BE2C (cell line): ENCODE data around the gene BLOC1S2.
"Not testable (repeated sequence)": the region's sequence is repeated elsewhere in the genome, so short reads cannot be mapped to it uniquely, and the experiment has no call there.

Experiments
- DNase-seq: peaks from one replicate; pipeline ENCODE4 v3.0.0-alpha.2; 2020
- H3K27me3 ChIP-seq: fragments of 250-450 bp; sonication (Bioruptor Pico); 2 replicates; pipeline ENCODE4 v1.5.1; 2020; ENCODE audit warnings: mild to moderate bottlenecking
- H3K36me3 ChIP-seq: fragments of 250-450 bp; sonication (Bioruptor Pico); 2 replicates; pipeline ENCODE4 v1.5.1; 2020; ENCODE audit warnings: mild to moderate bottlenecking
- H3K4me1 ChIP-seq: fragments of 250-450 bp; sonication (Bioruptor Pico); 2 replicates; pipeline ENCODE4 v1.5.1; 2020
- H3K4me3 ChIP-seq: 2 replicates; pipeline ENCODE4 v1.5.1; 2011; ENCODE audit warnings: low read depth, low read length
- H3K9me3 ChIP-seq: fragments of 250-450 bp; sonication (Bioruptor Pico); 2 replicates; pipeline ENCODE4 v1.5.1; 2020
- CTCF ChIP-seq: IDR thresholded peaks from 2 replicates; pipeline ENCODE4 v1.5.1; 2012; ENCODE audit warnings: mild to moderate bottlenecking, low read depth, low read length

BLOC1S2 gene

GRCh38 chr10:100282907-100283306, 3.6 kb downstream of the BLOC1S2 start:
- Histone ChIP-seq H3K9me3 (no peaks in the 10 kb centered on the region), H3K27me3 (no peaks in the 10 kb centered on the region), H3K36me3 (peaks cover 8% of the 10 kb centered on the region), H3K4me1 (no peaks in the 10 kb centered on the region), H3K4me3 (no peak overlapping the region)
- no peak for TF ChIP-seq CTCF
- no peak for DNase-seq

GRCh38 chr10:100276971-100277370, 9.5 kb downstream of the BLOC1S2 start:
- not testable (repeated sequence) for H3K27me3 ChIP-seq, H3K9me3 ChIP-seq, H3K4me3 ChIP-seq, DNase-seq, H3K4me1 ChIP-seq, H3K36me3 ChIP-seq

- no peaks in the 10 kb centered on the region for H3K4me1 ChIP-seq
- H3K4me3 ChIP-seq, result peak within 1 kb of the TSS; percentile 96
- DNase-seq, result peak; percentile 76
- TF ChIP-seq CTCF, result no peak
- no peaks in the 10 kb centered on the region for H3K27me3 ChIP-seq
- H3K9me3 ChIP-seq, result no peaks in the 10 kb centered on the region
- H3K36me3 ChIP-seq, result no peaks in the 10 kb centered on the region
Observed at GRCh38 chr10:100267239-100268104, 19.0 kb downstream of the BLOC1S2 start, which contains the start of gene CWF19L1. CWF19L1 (minus strand) TSS chr10:100267638; CDS start chr10:100267593, 45 bp downstream.

GRCh38 chr10:100265821-100266485, 20.5 kb downstream of the BLOC1S2 start:
- DNase-seq, result no peak
- no peaks in the 10 kb centered on the region for H3K27me3 ChIP-seq
- H3K4me3 ChIP-seq, result 0 out of 2 replicates have a peak overlapping the region, but pooled peaks have one; percentile 96
- H3K4me1 ChIP-seq, result no peaks in the 10 kb centered on the region
- no peak for TF ChIP-seq CTCF
- H3K36me3 ChIP-seq, result no peaks in the 10 kb centered on the region
- H3K9me3 ChIP-seq, result no peaks in the 10 kb centered on the region

- no peaks in the 10 kb centered on the region for H3K9me3 ChIP-seq
- H3K36me3 ChIP-seq, result peaks cover 14% of the 10 kb centered on the region
- no peak for DNase-seq
- no peaks in the 10 kb centered on the region for H3K27me3 ChIP-seq
- H3K4me3 ChIP-seq, result no peak overlapping the region
- H3K4me1 ChIP-seq, result no peaks in the 10 kb centered on the region
- no peak for TF ChIP-seq CTCF
Observed at GRCh38 chr10:100254191-100254590, 32.3 kb downstream of the BLOC1S2 start.

- no peaks in the 10 kb centered on the region for H3K27me3 ChIP-seq
- DNase-seq, result no peak
Observed at GRCh38 chr10:100253041-100253440, 33.4 kb downstream of the BLOC1S2 start.

More at GRCh38 chr10:100253041-100253440, 33.4 kb downstream of the BLOC1S2 start:
- no peak for TF ChIP-seq CTCF
- no peak overlapping the region for H3K4me3 ChIP-seq
- H3K4me1 ChIP-seq, result no peaks in the 10 kb centered on the region
- peaks cover 14% of the 10 kb centered on the region for H3K36me3 ChIP-seq
- no peaks in the 10 kb centered on the region for H3K9me3 ChIP-seq
